SK-N-SH (cell line): ENCODE results near the gene DPF1. TPM values are rescaled to one million over a fixed set of nuclear protein-coding genes. Genes with fewer than 3 reads are reported as not detected.
A peak's percentile ranks its signal among the peaks of the same experiment; 100 is the strongest.

Experiments used
- CTCF ChIA-PET: fragments of 300-600, 350-600 bp; formaldehyde crosslinking; extraction: SDS; loops from one replicate; lab custom pipeline; 2021; lab: Yijun Ruan, JAX
- POLR2A ChIA-PET: fragments of 350-600 bp; sonication (Branson Sonifier 250); formaldehyde crosslinking; extraction: SDS; loops from one replicate; lab custom pipeline; 2020; ENCODE audit warnings: antibody characterized with exemption, inconsistent platforms; lab: Yijun Ruan, JAX
- DNase-seq: peaks from one replicate; pipeline ENCODE4 v3.0.0; 2012
- H2AFZ ChIP-seq: fragments of 200-600 bp; sonication (generic); 2 replicates; pipeline ENCODE4 v1.8.1; 2016; ENCODE audit warnings: antibody characterized with exemption, mild to moderate bottlenecking, low read depth
- H3F3A ChIP-seq: fragments of 200-600 bp; sonication (generic); replicated peaks from 2 replicates; pipeline ENCODE3; 2016; ENCODE audit warnings: antibody characterized with exemption, mild to moderate bottlenecking; ENCODE audit not compliant: insufficient read depth
- H3K27ac ChIP-seq, 2 experiments: fragments of 200-500 bp in 1 of 2; fragments of 200-600 bp in 1 of 2; sonication (Bioruptor generic) in 1 of 2; sonication (generic), shearing (Covaris generic) in 1 of 2; 2 replicates each; pipeline versions ENCODE4 v1.5.1 to v1.6.1; 2014 to 2016; ENCODE audit warnings: low read depth in 2 of 2, inconsistent platforms in 1 of 2, low read length in 1 of 2, mild to moderate bottlenecking in 1 of 2, mixed read lengths in 1 of 2
- H3K27me3 ChIP-seq: fragments of 200-600 bp; sonication (generic), shearing (Covaris generic); 2 replicates; pipeline ENCODE4 v1.6.1; 2016; ENCODE audit warnings: mixed run types; ENCODE audit not compliant: insufficient read depth
- H3K36me3 ChIP-seq, 2 experiments: fragments of 200-500 bp in 1 of 2; fragments of 200-600 bp in 1 of 2; sonication (Bioruptor generic) in 1 of 2; sonication (generic) in 1 of 2; replicated peaks in 1 of 2; 2 replicates each; pipeline versions ENCODE3 to v1.5.1; 2014 to 2016; ENCODE audit warnings: low read length in 1 of 2, mild to moderate bottlenecking in 1 of 2; ENCODE audit not compliant: insufficient read depth in 2 of 2, control insufficient read depth in 1 of 2
- H3K4me1 ChIP-seq, 2 experiments: fragments of 200-500 bp in 1 of 2; fragments of 200-600 bp in 1 of 2; sonication (Bioruptor generic) in 1 of 2; sonication (generic), shearing (Covaris generic) in 1 of 2; 2 replicates each; pipeline versions ENCODE4 v1.5.1 to v1.6.1; 2014 to 2016; ENCODE audit warnings: low read depth in 1 of 2, low read length in 1 of 2, mixed run types in 1 of 2; ENCODE audit not compliant: insufficient read depth in 2 of 2, control insufficient read depth in 1 of 2
- H3K4me2 ChIP-seq: fragments of 200-600 bp; sonication (generic), shearing (Covaris generic); 2 replicates; pipeline ENCODE4 v1.6.1; 2017; ENCODE audit warnings: mixed run types
- H3K4me3 ChIP-seq, 2 experiments: fragments of 200-500 bp in 1 of 2; fragments of 200-600 bp in 1 of 2; sonication (Bioruptor generic) in 1 of 2; sonication (generic), shearing (Covaris generic) in 1 of 2; 2 replicates each; pipeline versions ENCODE4 v1.5.1 to v1.8.1; 2014 to 2016; ENCODE audit warnings: low read depth in 2 of 2, inconsistent platforms in 1 of 2, low read length in 1 of 2, mild to moderate bottlenecking in 1 of 2, mixed read lengths in 1 of 2, moderate library complexity in 1 of 2
- H3K79me2 ChIP-seq: fragments of 200-600 bp; sonication (generic); 2 replicates; pipeline ENCODE4 v1.8.1; 2017; ENCODE audit warnings: mild to moderate bottlenecking; ENCODE audit not compliant: insufficient read depth
- H3K9ac ChIP-seq: fragments of 200-600 bp; sonication (generic); 2 replicates; pipeline ENCODE4 v1.6.1; 2017; ENCODE audit warnings: mixed run types
- H3K9me2 ChIP-seq: fragments of 200-600 bp; sonication (generic); 2 replicates; pipeline ENCODE4 v1.6.1; 2017; ENCODE audit warnings: mixed run types
- H3K9me3 ChIP-seq: fragments of 200-600 bp; sonication (generic); 2 replicates; pipeline ENCODE4 v1.6.1; 2017; ENCODE audit warnings: mixed run types, mild to moderate bottlenecking, moderate library complexity
- H4K20me1 ChIP-seq: fragments of 200-600 bp; sonication (generic); 2 replicates; pipeline ENCODE4 v1.6.1; 2017; ENCODE audit warnings: mild to moderate bottlenecking, mixed run types; ENCODE audit not compliant: insufficient read depth
- CHD2 ChIP-seq: fragments of 150-350 bp; IDR thresholded peaks from 2 replicates; pipeline ENCODE4 v1.6.1; 2018; ENCODE audit warnings: low read length; ENCODE audit not compliant: partially characterized antibody
- GABPA ChIP-seq: IDR thresholded peaks from 2 replicates; pipeline ENCODE4 v1.4.0; 2012; ENCODE audit warnings: low read depth, mild to moderate bottlenecking
- GATA2 ChIP-seq: sonication (generic); formaldehyde crosslinking; IDR thresholded peaks from 2 replicates; pipeline ENCODE4 v1.5.0; 2020; ENCODE audit warnings: mild to moderate bottlenecking, missing genetic modification reagents
- NFIC ChIP-seq: IDR thresholded peaks from 2 replicates; pipeline ENCODE4 v1.4.0; 2012; ENCODE audit warnings: borderline replicate concordance
- RAD21 ChIP-seq: IDR thresholded peaks from 2 replicates; pipeline ENCODE4 v1.6.1; 2012; ENCODE audit warnings: mild to moderate bottlenecking, low read length
- SIN3A ChIP-seq: IDR thresholded peaks from 2 replicates; pipeline ENCODE4 v1.6.1; 2012; ENCODE audit warnings: low read depth, mild to moderate bottlenecking, low read length, moderate library complexity, borderline replicate concordance
- TCF12 ChIP-seq: IDR thresholded peaks from 2 replicates; pipeline ENCODE4 v1.4.0; 2012
- TEAD4 ChIP-seq: IDR thresholded peaks from 2 replicates; pipeline ENCODE4 v1.4.0; 2012; ENCODE audit warnings: mild to moderate bottlenecking, borderline replicate concordance; ENCODE audit not compliant: insufficient read depth
- YY1 ChIP-seq: IDR thresholded peaks from 2 replicates; pipeline ENCODE4 v1.4.0; 2012; ENCODE audit warnings: low read depth, mild to moderate bottlenecking
- WGBS: methylation state at CpG from one replicate; pipeline ENCODE4 v1.1.6; 2017; ENCODE audit warnings: low lambda C conversion rate; 5-methylcytosine and 5-hydroxymethylcytosine counted together
- polyA plus RNA-seq, 3 experiments: library from polyadenylated mRNA; depleted of rRNA; stranded (reverse); fragments of >200 nt; gene quantifications; 2 replicates each; pipeline ENCODE4 v1.2.3, GENCODE V29; 2012
- TF ChIP-seq, protein P1 (sequence below): IDR thresholded peaks from 2 replicates; pipeline ENCODE4 v1.6.1; 2012; ENCODE audit warnings: mild to moderate bottlenecking, low read depth, low read length, moderate library complexity
- TF ChIP-seq, protein P2 (sequence below): IDR thresholded peaks from 2 replicates; pipeline ENCODE4 v1.4.0; 2012; ENCODE audit warnings: low read depth
- TF ChIP-seq, protein P3 (sequence below): fragments of 150-350 bp; IDR thresholded peaks from 2 replicates; pipeline ENCODE4 v1.6.1; 2016; ENCODE audit warnings: mild to moderate bottlenecking, low read depth, low read length
- TF ChIP-seq, protein P4 (sequence below): IDR thresholded peaks from 2 replicates; pipeline ENCODE4; 2012

The DPF1 gene
- polyA plus RNA-seq, 1 of the 3 experiments (the other 2 are of a cell fraction) = 4.8 TPM

DNA sequence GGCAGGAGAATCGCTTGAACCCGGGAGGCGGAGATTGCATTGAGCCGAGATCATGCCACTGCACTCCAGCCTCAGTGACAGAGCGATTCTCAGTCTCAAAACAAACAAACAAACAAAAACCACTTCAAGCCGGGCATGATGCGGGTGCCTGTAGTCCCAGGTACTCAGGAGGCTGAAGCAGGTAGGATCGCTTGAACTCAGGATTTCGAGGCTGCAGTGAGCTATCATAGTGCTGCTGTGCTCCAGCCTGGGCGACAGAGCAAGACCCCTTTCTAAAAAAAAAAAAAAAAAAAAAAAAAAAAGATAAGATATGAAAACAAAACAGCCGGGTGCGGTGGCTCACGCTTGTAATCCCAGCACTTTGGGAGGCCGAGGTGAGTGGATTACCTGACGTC, 19.3 kb upstream of the DPF1 start:
- Histone ChIP-seq H3K9me3 (no peaks in the 10 kb centered on the region), H3K9me2 (no peaks in the 10 kb centered on the region), H3K9ac (no peak overlapping the region), H3K4me3 (peak overlapping the region in 1 of 2 experiments; percentile 50; a peak in 2 of 4 replicates), H3F3A (no peaks in the 10 kb centered on the region), H3K36me3 (no peaks in the 10 kb centered on the region), H4K20me1 (no peaks in the 10 kb centered on the region), H3K27ac (no peak overlapping the region), H2AFZ (peak overlapping the region; percentile 98), H3K79me2 (no peaks in the 10 kb centered on the region), H3K27me3 (no peaks in the 10 kb centered on the region), H3K4me1 (no peaks in the 10 kb centered on the region), H3K4me2 (peak overlapping the region; percentile 69)
- CTCF ChIA-PET = interaction anchor here (1.0 to 7.2 kb wide), 11 partner anchors 9 to 345 kb away, joined by 3 to 76 read pairs (median 8); partner anchors contain the start of genes CATSPERG, PPP1R14A, SIPA1L3 and WDR87
- 76% methylated on average over 15 of the region's 15 CpGs for WGBS
- POLR2A ChIA-PET = no interaction called here
- no peak for DNase-seq
- TF ChIP-seq, protein P1, sequence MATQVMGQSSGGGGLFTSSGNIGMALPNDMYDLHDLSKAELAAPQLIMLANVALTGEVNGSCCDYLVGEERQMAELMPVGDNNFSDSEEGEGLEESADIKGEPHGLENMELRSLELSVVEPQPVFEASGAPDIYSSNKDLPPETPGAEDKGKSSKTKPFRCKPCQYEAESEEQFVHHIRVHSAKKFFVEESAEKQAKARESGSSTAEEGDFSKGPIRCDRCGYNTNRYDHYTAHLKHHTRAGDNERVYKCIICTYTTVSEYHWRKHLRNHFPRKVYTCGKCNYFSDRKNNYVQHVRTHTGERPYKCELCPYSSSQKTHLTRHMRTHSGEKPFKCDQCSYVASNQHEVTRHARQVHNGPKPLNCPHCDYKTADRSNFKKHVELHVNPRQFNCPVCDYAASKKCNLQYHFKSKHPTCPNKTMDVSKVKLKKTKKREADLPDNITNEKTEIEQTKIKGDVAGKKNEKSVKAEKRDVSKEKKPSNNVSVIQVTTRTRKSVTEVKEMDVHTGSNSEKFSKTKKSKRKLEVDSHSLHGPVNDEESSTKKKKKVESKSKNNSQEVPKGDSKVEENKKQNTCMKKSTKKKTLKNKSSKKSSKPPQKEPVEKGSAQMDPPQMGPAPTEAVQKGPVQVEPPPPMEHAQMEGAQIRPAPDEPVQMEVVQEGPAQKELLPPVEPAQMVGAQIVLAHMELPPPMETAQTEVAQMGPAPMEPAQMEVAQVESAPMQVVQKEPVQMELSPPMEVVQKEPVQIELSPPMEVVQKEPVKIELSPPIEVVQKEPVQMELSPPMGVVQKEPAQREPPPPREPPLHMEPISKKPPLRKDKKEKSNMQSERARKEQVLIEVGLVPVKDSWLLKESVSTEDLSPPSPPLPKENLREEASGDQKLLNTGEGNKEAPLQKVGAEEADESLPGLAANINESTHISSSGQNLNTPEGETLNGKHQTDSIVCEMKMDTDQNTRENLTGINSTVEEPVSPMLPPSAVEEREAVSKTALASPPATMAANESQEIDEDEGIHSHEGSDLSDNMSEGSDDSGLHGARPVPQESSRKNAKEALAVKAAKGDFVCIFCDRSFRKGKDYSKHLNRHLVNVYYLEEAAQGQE = no peak
- TF ChIP-seq YY1 = no peak
- TF ChIP-seq, protein P2, sequence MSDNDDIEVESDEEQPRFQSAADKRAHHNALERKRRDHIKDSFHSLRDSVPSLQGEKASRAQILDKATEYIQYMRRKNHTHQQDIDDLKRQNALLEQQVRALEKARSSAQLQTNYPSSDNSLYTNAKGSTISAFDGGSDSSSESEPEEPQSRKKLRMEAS = no peak
- no peak for TF ChIP-seq CHD2
- no peak for TF ChIP-seq GATA2 (CRISPR knock-in tag)
- no peak for TF ChIP-seq TEAD4
- TF ChIP-seq, protein P3, sequence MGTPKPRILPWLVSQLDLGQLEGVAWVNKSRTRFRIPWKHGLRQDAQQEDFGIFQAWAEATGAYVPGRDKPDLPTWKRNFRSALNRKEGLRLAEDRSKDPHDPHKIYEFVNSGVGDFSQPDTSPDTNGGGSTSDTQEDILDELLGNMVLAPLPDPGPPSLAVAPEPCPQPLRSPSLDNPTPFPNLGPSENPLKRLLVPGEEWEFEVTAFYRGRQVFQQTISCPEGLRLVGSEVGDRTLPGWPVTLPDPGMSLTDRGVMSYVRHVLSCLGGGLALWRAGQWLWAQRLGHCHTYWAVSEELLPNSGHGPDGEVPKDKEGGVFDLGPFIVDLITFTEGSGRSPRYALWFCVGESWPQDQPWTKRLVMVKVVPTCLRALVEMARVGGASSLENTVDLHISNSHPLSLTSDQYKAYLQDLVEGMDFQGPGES = no peak
- no peak for TF ChIP-seq SIN3A

DNA sequence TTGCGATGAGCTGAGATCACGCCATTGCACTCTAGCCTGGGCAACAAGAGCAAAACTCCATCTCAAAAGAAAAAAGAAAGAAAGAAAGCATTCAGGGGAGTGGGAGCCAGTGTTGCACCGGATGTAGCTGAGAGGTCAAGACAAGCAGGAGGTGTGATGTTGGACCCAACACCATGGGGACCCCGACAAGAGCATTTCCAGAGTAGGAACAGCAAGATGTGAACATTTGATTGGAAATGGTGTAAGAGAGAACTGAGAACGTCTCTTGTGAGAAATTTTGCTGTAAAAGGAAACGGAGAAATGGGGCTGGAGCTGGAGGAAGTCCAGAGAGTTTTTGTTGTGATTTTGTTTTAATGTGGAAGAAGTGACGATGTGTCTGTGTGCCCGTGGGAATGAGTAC, 15.8 kb upstream of the DPF1 start:
- TF ChIP-seq RAD21 = no peak
- TF ChIP-seq, protein P4, sequence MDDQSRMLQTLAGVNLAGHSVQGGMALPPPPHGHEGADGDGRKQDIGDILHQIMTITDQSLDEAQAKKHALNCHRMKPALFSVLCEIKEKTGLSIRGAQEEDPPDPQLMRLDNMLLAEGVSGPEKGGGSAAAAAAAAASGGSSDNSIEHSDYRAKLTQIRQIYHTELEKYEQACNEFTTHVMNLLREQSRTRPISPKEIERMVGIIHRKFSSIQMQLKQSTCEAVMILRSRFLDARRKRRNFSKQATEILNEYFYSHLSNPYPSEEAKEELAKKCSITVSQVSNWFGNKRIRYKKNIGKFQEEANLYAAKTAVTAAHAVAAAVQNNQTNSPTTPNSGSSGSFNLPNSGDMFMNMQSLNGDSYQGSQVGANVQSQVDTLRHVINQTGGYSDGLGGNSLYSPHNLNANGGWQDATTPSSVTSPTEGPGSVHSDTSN = no peak
- TF ChIP-seq NFIC = no peak
- TF ChIP-seq GABPA = no peak
- no peak for TF ChIP-seq TCF12
- TF ChIP-seq, all 33 proteins: peak for 0
- H3K4me2 ChIP-seq = no peak overlapping the region
- no peaks in the 10 kb centered on the region for H3K9me3 ChIP-seq
- ChIA-PET CTCF (interaction anchor here (0.9 to 1.4 kb wide), 4 partner anchors 10 to 96 kb away, joined by 3 to 5 read pairs (median 3); partner anchors contain the start of gene CATSPERG), POLR2A (no interaction called here)
- H3F3A ChIP-seq = no peaks in the 10 kb centered on the region
- no peak for DNase-seq
- H4K20me1 ChIP-seq = no peaks in the 10 kb centered on the region
- H3K4me3 ChIP-seq = no peak overlapping the region
- H3K4me1 ChIP-seq = no peaks in the 10 kb centered on the region
- WGBS = 81% methylated on average over 8 of the region's 8 CpGs
- H3K9ac ChIP-seq = no peak overlapping the region
- no peaks in the 10 kb centered on the region for H3K9me2 ChIP-seq
- no peak overlapping the region for H3K27ac ChIP-seq
- H3K79me2 ChIP-seq = no peaks in the 10 kb centered on the region
- H3K27me3 ChIP-seq = no peaks in the 10 kb centered on the region
- H2AFZ ChIP-seq = no peak overlapping the region
- H3K36me3 ChIP-seq = no peaks in the 10 kb centered on the region
